Measurements from ENCODE around the gene GID8. TPM values are rescaled to one million over a fixed set of nuclear protein-coding genes. Genes with fewer than 3 reads are reported as not detected.
A peak's percentile ranks its signal among the peaks of the same experiment; 100 is the strongest.

The GID8 gene
- total RNA-seq, 2 experiments from 2014 or later, result 39.6 to 46.1 TPM

GRCh38 chr20:62894261-62894660, 43.7 kb upstream of the GID8 start:
- TF ChIP-seq CTCF (IDR thresholded peaks at IDR 0.05), result no peak
- ATAC-seq (ENCODE audit: poor library complexity) (no peak), DNase-seq (no peak)
- H3K27me3 Mint-ChIP-seq, result no peaks in the 10 kb centered on the region
- H3K9me3 ChIP-seq (ENCODE audit: control insufficient read depth in 1 of 2, insufficient read depth in 1 of 2, low read length in 2 of 2), result no peaks in the 10 kb centered on the region
- H3K36me3 Mint-ChIP-seq (ENCODE audit: low read depth), result peaks cover 89% of the 10 kb centered on the region
- intact Hi-C loops (cut with DNase I, micrococcal nuclease), result no loop called here
- H3K4me1 ChIP-seq (ENCODE audit: insufficient read depth, low read length), result peaks cover 56% of the 10 kb centered on the region
- H3K27ac Mint-ChIP-seq, result no peak overlapping the region
- H3K4me3 Mint-ChIP-seq, result no peak overlapping the region
- H3K9me3 Mint-ChIP-seq, result no peaks in the 10 kb centered on the region
- ChIA-PET POLR2A (no interaction called here), CTCF (interaction anchor here (0.8 to 2.2 kb wide), 2 partner anchors 13 to 18 kb away, joined by 3 to 7 read pairs; no protein-coding TSS in a partner anchor)
- H3K27me3 ChIP-seq (ENCODE audit: control insufficient read depth in 1 of 2, insufficient read depth in 2 of 2, low read length in 2 of 2), result no peaks in the 10 kb centered on the region
- peaks cover 51% of the 10 kb centered on the region for H3K4me1 Mint-ChIP-seq (ENCODE audit: low read depth)
- H3K27ac ChIP-seq (ENCODE audit: low read depth in 1 of 2, low read length in 2 of 2), result no peak overlapping the region
- no peak overlapping the region for H3K4me3 ChIP-seq (ENCODE audit: low read length)
- H3K36me3 ChIP-seq (ENCODE audit: insufficient read depth, low read length), result peaks cover 74% of the 10 kb centered on the region

GRCh38 chr20:62895539-62895938, 42.4 kb upstream of the GID8 start:
- no peak overlapping the region for H3K4me3 Mint-ChIP-seq
- ChIA-PET POLR2A (no interaction called here), CTCF (interaction anchor here (1.0 kb wide), 1 partner anchor 41 kb away, joined by 3 read pairs; no protein-coding TSS in a partner anchor)
- H3K36me3 ChIP-seq (ENCODE audit: insufficient read depth, low read length), result peaks cover 62% of the 10 kb centered on the region
- intact Hi-C loops (cut with DNase I, micrococcal nuclease), result no loop called here
- no peak for TF ChIP-seq CTCF (IDR thresholded peaks at IDR 0.05)
- no peaks in the 10 kb centered on the region for H3K27me3 Mint-ChIP-seq
- no peaks in the 10 kb centered on the region for H3K27me3 ChIP-seq (ENCODE audit: control insufficient read depth in 1 of 2, insufficient read depth in 2 of 2, low read length in 2 of 2)
- no peak for DNase-seq
- peaks cover 77% of the 10 kb centered on the region for H3K36me3 Mint-ChIP-seq (ENCODE audit: low read depth)
- no peaks in the 10 kb centered on the region for H3K9me3 ChIP-seq (ENCODE audit: control insufficient read depth in 1 of 2, insufficient read depth in 1 of 2, low read length in 2 of 2)
- H3K27ac ChIP-seq (ENCODE audit: low read depth in 1 of 2, low read length in 2 of 2), result no peak overlapping the region
- no peak for ATAC-seq (ENCODE audit: poor library complexity)
- no peaks in the 10 kb centered on the region for H3K9me3 Mint-ChIP-seq
- no peak overlapping the region for H3K4me3 ChIP-seq (ENCODE audit: low read length)
- H3K27ac Mint-ChIP-seq, result peak overlapping the region; percentile 20
- H3K4me1 Mint-ChIP-seq (ENCODE audit: low read depth), result peaks cover 58% of the 10 kb centered on the region
- peaks cover 60% of the 10 kb centered on the region for H3K4me1 ChIP-seq (ENCODE audit: insufficient read depth, low read length)

- Histone ChIP-seq H3K4me3 (ENCODE audit: low read length) (no peak overlapping the region), H3K27me3 (ENCODE audit: control insufficient read depth in 1 of 2, insufficient read depth in 2 of 2, low read length in 2 of 2) (no peaks in the 10 kb centered on the region), H3K36me3 (ENCODE audit: insufficient read depth, low read length) (peaks cover 59% of the 10 kb centered on the region), H3K4me1 (ENCODE audit: insufficient read depth, low read length) (peaks cover 53% of the 10 kb centered on the region), H3K27ac (ENCODE audit: low read depth in 1 of 2, low read length in 2 of 2) (no peak overlapping the region), H3K9me3 (ENCODE audit: control insufficient read depth in 1 of 2, insufficient read depth in 1 of 2, low read length in 2 of 2) (no peaks in the 10 kb centered on the region)
- no peak for TF ChIP-seq CTCF (IDR thresholded peaks at IDR 0.05)
- POLR2A ChIA-PET, result no interaction called here
- Mint-ChIP-seq H3K27me3 (no peaks in the 10 kb centered on the region), H3K9me3 (no peaks in the 10 kb centered on the region), H3K4me1 (ENCODE audit: low read depth) (peaks cover 57% of the 10 kb centered on the region), H3K4me3 (no peak overlapping the region), H3K27ac (no peak overlapping the region), H3K36me3 (ENCODE audit: low read depth) (peaks cover 77% of the 10 kb centered on the region)
- no peak for ATAC-seq (ENCODE audit: poor library complexity)
- intact Hi-C loops (cut with DNase I, micrococcal nuclease), result no loop called here
- no peak for DNase-seq
- CTCF ChIA-PET, result interaction anchor here (1.0 kb wide), 1 partner anchor 40 kb away, joined by 3 read pairs; no protein-coding TSS in a partner anchor
Observed at GRCh38 chr20:62896526-62896925, 41.4 kb upstream of the GID8 start.

Measured in CD4-positive, alpha-beta T cell (primary cell).